Mononuclear cell (primary cell): Measurements from ENCODE around the gene PIP4P1. TPM values are rescaled to one million over a fixed set of nuclear protein-coding genes. Genes with fewer than 3 reads are reported as not detected.

Experiments
- H3K27me3 ChIP-seq: 2 replicates; pipeline ENCODE4 v1.6.0; 2011; ENCODE audit warnings: low read length, control low read depth; ENCODE audit not compliant: insufficient read depth
- H3K4me1 ChIP-seq: 2 replicates; pipeline ENCODE4 v1.5.1; 2011; ENCODE audit warnings: mild to moderate bottlenecking, low read length, control low read depth; ENCODE audit not compliant: insufficient read depth
- H3K4me3 ChIP-seq: 2 replicates; pipeline ENCODE4 v1.5.1; 2011; ENCODE audit warnings: mild to moderate bottlenecking, low read length, moderate library complexity
- H3K9me3 ChIP-seq: 2 replicates; pipeline ENCODE4 v1.5.1; 2011; ENCODE audit warnings: low read depth, mild to moderate bottlenecking, control low read depth, low read length
- total RNA-seq: library from RNA; depleted of rRNA; stranded (reverse); fragments of >200 nt; gene quantifications from one replicate; pipeline ENCODE4 v1.2.3, GENCODE V29; 2012

PIP4P1 gene
- total RNA-seq, 1 donor = 50.7 TPM

- Histone ChIP-seq H3K27me3 (no peaks in the 10 kb centered on the region), H3K4me3 (no peak overlapping the region), H3K9me3 (no peaks in the 10 kb centered on the region), H3K4me1 (peaks cover 49% of the 10 kb centered on the region)
These were observed 45.4 kb downstream of the PIP4P1 start for GRCh38 chr14:20415782-20416206.

GRCh38 chr14:20413744-20414082, 47.5 kb downstream of the PIP4P1 start:
- H3K9me3 ChIP-seq = no peaks in the 10 kb centered on the region
- H3K27me3 ChIP-seq = no peaks in the 10 kb centered on the region
- H3K4me1 ChIP-seq = peaks cover 46% of the 10 kb centered on the region
- H3K4me3 ChIP-seq = peak overlapping the region; percentile 72

GRCh38 chr14:20412876-20413743, 48.1 kb downstream of the PIP4P1 start, which contains the start of gene TEP1:
Gene TEP1 (minus strand): TSS chr14:20413501. CDS start chr14:20408439, 5,062 bp downstream.
- Histone ChIP-seq H3K4me3 (peak within 1 kb of the TSS; percentile 72), H3K4me1 (peaks cover 46% of the 10 kb centered on the region), H3K27me3 (no peaks in the 10 kb centered on the region), H3K9me3 (no peaks in the 10 kb centered on the region)

GRCh38 chr14:20412411-20412810, 48.8 kb downstream of the PIP4P1 start:
- H3K4me3 ChIP-seq = peak overlapping the region; percentile 72

GRCh38 chr14:20409226-20409625, 52.0 kb downstream of the PIP4P1 start:
- Histone ChIP-seq H3K4me3 (no peak overlapping the region), H3K9me3 (no peaks in the 10 kb centered on the region), H3K4me1 (peaks cover 22% of the 10 kb centered on the region), H3K27me3 (no peaks in the 10 kb centered on the region)

More at GRCh38 chr14:20412411-20412810, 48.8 kb downstream of the PIP4P1 start:
- Histone ChIP-seq H3K9me3 (no peaks in the 10 kb centered on the region), H3K27me3 (no peaks in the 10 kb centered on the region), H3K4me1 (peaks cover 46% of the 10 kb centered on the region)

Other genes starting within 250 kb of the PIP4P1 start
- not detected for gene OR11H6, start 237.7 kb downstream of the PIP4P1 start, total RNA-seq
- not detected for gene OR11H7, start 232.5 kb downstream of the PIP4P1 start, total RNA-seq
- not detected for gene OR11H4, start 222.1 kb downstream of the PIP4P1 start, total RNA-seq
- 7.0 TPM for gene TTC5, start 155.5 kb downstream of the PIP4P1 start, total RNA-seq
- gene CCNB1IP1, start 128.2 kb downstream of the PIP4P1 start, total RNA-seq = 39.7 TPM
- 6.0 TPM for gene PARP2, start 117.8 kb downstream of the PIP4P1 start, total RNA-seq
- 17.3 TPM for gene TEP1, start 47.9 kb downstream of the PIP4P1 start, total RNA-seq
- gene KLHL33, start 25.3 kb downstream of the PIP4P1 start, total RNA-seq = 0.10 TPM
- gene OSGEP, start 6.6 kb downstream of the PIP4P1 start, total RNA-seq = 22.4 TPM
- gene APEX1, start 6.2 kb downstream of the PIP4P1 start, total RNA-seq = 42.5 TPM
- gene PNP, start 8.0 kb upstream of the PIP4P1 start, total RNA-seq = 144 TPM
- gene RNASE10, start 44.1 kb upstream of the PIP4P1 start, total RNA-seq = not detected
- not detected for gene RNASE9, start 99.6 kb upstream of the PIP4P1 start, total RNA-seq
- not detected for gene RNASE11, start 126.6 kb upstream of the PIP4P1 start, total RNA-seq
- not detected for gene RNASE12, start 129.9 kb upstream of the PIP4P1 start, total RNA-seq
- gene OR6S1, start 180.3 kb upstream of the PIP4P1 start, total RNA-seq = not detected
- 5.7 TPM for gene RNASE4, start 223.1 kb upstream of the PIP4P1 start, total RNA-seq
- 1.3 TPM for gene ANG, start 227.3 kb upstream of the PIP4P1 start, total RNA-seq